Lower leg skin (tissue), 3 donors: ENCODE results near the gene SDHAF1.

Experiments used
- POLR2A ChIP-seq, 2 donors: fragments of 450-650 bp; IDR thresholded peaks; one replicate each; pipeline ENCODE4 v1.6.1; 2016 to 2017; ENCODE audit warnings: antibody characterized with exemption in 2 of 2, mild to moderate bottlenecking in 1 of 2, moderate library complexity in 1 of 2
- TF ChIP-seq, protein P1 (sequence below), 3 donors: fragments of 450-650 bp; IDR thresholded peaks; one replicate each; pipeline ENCODE4 v1.5.1; 2016; ENCODE audit warnings: antibody characterized with exemption in 3 of 3, mild to moderate bottlenecking in 3 of 3, moderate library complexity in 2 of 3

DNA sequence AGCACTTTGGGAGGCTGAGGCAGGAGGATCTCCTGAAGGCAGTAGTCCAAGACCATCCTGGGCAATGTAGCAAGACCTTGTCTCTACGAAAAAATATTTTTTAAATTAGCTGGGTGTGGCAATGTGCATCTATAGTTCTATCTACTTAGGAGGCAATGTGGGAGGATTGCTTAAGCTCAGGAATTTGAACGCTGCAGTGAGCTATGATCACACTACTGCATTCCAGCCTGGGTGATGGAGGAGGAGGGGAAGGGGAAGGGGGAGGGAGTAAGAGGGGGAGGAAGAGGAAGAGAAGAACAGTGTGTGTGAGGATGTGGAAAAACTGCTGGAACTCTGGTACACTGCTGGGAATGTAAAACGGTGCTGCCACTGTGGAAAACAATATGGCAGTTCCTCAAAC, 46.8 kb downstream of the SDHAF1 start:
- TF ChIP-seq, protein P1, sequence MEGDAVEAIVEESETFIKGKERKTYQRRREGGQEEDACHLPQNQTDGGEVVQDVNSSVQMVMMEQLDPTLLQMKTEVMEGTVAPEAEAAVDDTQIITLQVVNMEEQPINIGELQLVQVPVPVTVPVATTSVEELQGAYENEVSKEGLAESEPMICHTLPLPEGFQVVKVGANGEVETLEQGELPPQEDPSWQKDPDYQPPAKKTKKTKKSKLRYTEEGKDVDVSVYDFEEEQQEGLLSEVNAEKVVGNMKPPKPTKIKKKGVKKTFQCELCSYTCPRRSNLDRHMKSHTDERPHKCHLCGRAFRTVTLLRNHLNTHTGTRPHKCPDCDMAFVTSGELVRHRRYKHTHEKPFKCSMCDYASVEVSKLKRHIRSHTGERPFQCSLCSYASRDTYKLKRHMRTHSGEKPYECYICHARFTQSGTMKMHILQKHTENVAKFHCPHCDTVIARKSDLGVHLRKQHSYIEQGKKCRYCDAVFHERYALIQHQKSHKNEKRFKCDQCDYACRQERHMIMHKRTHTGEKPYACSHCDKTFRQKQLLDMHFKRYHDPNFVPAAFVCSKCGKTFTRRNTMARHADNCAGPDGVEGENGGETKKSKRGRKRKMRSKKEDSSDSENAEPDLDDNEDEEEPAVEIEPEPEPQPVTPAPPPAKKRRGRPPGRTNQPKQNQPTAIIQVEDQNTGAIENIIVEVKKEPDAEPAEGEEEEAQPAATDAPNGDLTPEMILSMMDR (IDR thresholded peaks at IDR 0.05) = no peak
- TF ChIP-seq POLR2A (IDR thresholded peaks at IDR 0.05) = no peak
